ENCODE data around the gene SHISA6.

SHISA6 gene

GRCh38 chr17:11324846-11325420 lies 83.9 kb downstream of the SHISA6 start:
- DNase-seq (ENCODE audit: low spot score) = no peak
- TF ChIP-seq CTCF (IDR thresholded peaks at IDR 0.05) = no peak
- no peak overlapping the region for H3K4me3 ChIP-seq
- no peak overlapping the region for H3K27ac ChIP-seq

DNA sequence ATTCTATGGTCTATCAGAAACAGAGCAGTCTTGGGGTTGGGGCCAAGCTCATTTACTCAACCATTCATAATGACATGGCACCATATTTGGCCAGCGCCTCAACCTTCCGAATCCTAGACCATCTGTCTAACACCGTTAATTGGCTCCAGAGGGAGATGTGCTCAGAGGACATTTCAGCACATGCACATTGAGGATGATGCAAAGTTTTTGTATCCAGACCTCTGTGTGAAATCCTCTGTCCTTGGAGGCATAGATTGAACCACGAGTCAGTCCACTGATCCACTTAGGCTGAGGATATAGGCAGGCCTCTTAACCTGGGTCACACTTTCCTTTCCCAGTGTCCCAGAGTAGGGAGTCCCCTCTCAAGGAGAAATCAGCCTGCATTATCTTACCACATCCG lies 85.5 kb downstream of the SHISA6 start:
- no peak for DNase-seq (ENCODE audit: low spot score)
- Histone ChIP-seq H3K27ac (no peak overlapping the region), H3K4me3 (no peak overlapping the region)
- TF ChIP-seq CTCF (IDR thresholded peaks at IDR 0.05) = no peak

- DNase-seq (ENCODE audit: low spot score) = no peak
- no peak for TF ChIP-seq CTCF (IDR thresholded peaks at IDR 0.05)
- Histone ChIP-seq H3K4me3 (no peak overlapping the region), H3K27ac (no peak overlapping the region)
Measured at GRCh38 chr17:11328770-11329169, 87.8 kb downstream of the SHISA6 start.

- Histone ChIP-seq H3K4me3 (no peak overlapping the region), H3K27ac (no peak overlapping the region)
- DNase-seq (ENCODE audit: low spot score) = no peak
- TF ChIP-seq CTCF (IDR thresholded peaks at IDR 0.05) = no peak
Measured at GRCh38 chr17:11330006-11330405, 89.0 kb downstream of the SHISA6 start.

DNA sequence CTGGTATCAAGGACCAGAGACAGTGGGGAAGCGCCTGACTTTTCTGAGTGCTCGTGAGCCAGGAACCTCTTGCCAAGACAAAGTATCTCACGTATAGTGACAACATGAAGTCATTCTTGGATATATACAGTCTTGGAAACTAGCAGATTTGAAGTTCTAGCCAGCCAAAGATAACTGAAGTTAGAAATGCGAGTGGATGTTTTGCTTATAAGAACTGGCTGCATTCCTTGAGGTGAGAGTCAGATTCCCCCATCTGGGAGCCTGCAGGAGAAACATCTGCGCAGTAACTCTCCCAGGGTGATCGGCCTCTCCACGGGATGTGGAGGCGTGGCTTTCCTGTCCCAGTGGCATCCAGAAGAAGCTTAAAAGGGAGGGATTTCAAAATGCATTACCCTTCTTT lies 89.8 kb downstream of the SHISA6 start:
- TF ChIP-seq CTCF (IDR thresholded peaks at IDR 0.05) = no peak
- no peak overlapping the region for H3K4me3 ChIP-seq
- no peak for DNase-seq (ENCODE audit: low spot score)
- no peak overlapping the region for H3K27ac ChIP-seq

GRCh38 chr17:11331547-11332513 lies 90.8 kb downstream of the SHISA6 start:
- no peak for TF ChIP-seq CTCF (IDR thresholded peaks at IDR 0.05)
- no peak for DNase-seq (ENCODE audit: low spot score)
- Histone ChIP-seq H3K4me3 (no peak overlapping the region), H3K27ac (no peak overlapping the region)

- DNase-seq (ENCODE audit: low spot score) = no peak
- no peak overlapping the region for H3K27ac ChIP-seq
- no peak overlapping the region for H3K4me3 ChIP-seq
- TF ChIP-seq CTCF (IDR thresholded peaks at IDR 0.05) = no peak
Measured at GRCh38 chr17:11332706-11333105, 91.7 kb downstream of the SHISA6 start.
